Neural crest cell (in vitro differentiated cells): ENCODE measurements around the gene MMP28. TPM values are rescaled to one million over a fixed set of nuclear protein-coding genes. Genes with fewer than 3 reads are reported as not detected.

ENCODE experiments used
- DNase-seq: peaks from one replicate; pipeline ENCODE4 v3.0.0; 2021; ENCODE audit warnings: low read depth, mixed read lengths, low spot score
- H3K27ac Mint-ChIP-seq: one replicate; pipeline ENCODE4 v1.8.0; 2021; ENCODE audit warnings: mild to moderate bottlenecking, mixed read lengths; ENCODE audit not compliant: unreplicated experiment
- H3K27me3 Mint-ChIP-seq: 2 replicates; pipeline ENCODE4 v1.8.0; 2021; ENCODE audit warnings: low read depth, mild to moderate bottlenecking, mixed read lengths
- H3K36me3 Mint-ChIP-seq: 2 replicates; pipeline ENCODE4 v1.8.0; 2021; ENCODE audit warnings: low read depth, mild to moderate bottlenecking, mixed read lengths
- H3K4me1 Mint-ChIP-seq: 2 replicates; pipeline ENCODE4 v1.8.0; 2021; ENCODE audit warnings: mixed read lengths
- H3K4me3 Mint-ChIP-seq: one replicate; pipeline ENCODE4 v1.8.0; 2021; ENCODE audit warnings: mild to moderate bottlenecking, mixed read lengths
- H3K9me3 Mint-ChIP-seq: 2 replicates; pipeline ENCODE4 v1.8.0; 2021; ENCODE audit warnings: mixed read lengths
- total RNA-seq: library from RNA; stranded (reverse); gene quantifications from 2 replicates; pipeline ENCODE4 v1.2.1, GENCODE V29; 2021
- TF ChIP-seq, protein P1 (sequence below): fragments of 200-600 bp; sonication (generic); conservative IDR thresholded peaks from 2 replicates; pipeline ENCODE4 v1.5.0; 2021; ENCODE audit warnings: antibody characterized with exemption, mild to moderate bottlenecking

The MMP28 gene
- total RNA-seq, 1 donor from 2014 or later = 0.68 TPM

DNA sequence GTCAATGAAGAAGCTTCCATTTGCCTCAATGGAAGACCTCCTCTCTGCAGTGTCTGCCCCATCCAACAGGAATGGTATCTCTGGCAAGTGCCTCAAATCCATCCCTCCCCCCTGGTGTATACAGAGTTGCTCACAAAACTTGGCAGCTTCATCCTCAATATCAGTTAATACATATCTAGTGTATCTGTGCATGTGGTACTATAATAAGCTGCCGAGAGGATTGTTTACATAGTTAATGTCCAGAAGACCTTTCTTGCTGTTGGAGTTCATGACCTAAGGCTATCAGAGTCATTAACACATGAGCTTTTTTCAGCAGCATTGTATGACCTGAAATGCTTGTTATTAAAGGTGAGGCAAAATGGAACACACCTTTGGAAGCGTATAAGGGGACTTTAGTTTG lies 78.0 kb downstream of the MMP28 start:
- TF ChIP-seq, protein P1, sequence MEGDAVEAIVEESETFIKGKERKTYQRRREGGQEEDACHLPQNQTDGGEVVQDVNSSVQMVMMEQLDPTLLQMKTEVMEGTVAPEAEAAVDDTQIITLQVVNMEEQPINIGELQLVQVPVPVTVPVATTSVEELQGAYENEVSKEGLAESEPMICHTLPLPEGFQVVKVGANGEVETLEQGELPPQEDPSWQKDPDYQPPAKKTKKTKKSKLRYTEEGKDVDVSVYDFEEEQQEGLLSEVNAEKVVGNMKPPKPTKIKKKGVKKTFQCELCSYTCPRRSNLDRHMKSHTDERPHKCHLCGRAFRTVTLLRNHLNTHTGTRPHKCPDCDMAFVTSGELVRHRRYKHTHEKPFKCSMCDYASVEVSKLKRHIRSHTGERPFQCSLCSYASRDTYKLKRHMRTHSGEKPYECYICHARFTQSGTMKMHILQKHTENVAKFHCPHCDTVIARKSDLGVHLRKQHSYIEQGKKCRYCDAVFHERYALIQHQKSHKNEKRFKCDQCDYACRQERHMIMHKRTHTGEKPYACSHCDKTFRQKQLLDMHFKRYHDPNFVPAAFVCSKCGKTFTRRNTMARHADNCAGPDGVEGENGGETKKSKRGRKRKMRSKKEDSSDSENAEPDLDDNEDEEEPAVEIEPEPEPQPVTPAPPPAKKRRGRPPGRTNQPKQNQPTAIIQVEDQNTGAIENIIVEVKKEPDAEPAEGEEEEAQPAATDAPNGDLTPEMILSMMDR = no peak
- Mint-ChIP-seq H3K36me3 (peaks cover 7% of the 10 kb centered on the region), H3K4me3 (no peak overlapping the region), H3K27me3 (no peaks in the 10 kb centered on the region), H3K4me1 (no peaks in the 10 kb centered on the region), H3K9me3 (no peaks in the 10 kb centered on the region), H3K27ac (no peak overlapping the region)
- no peak for DNase-seq

DNA sequence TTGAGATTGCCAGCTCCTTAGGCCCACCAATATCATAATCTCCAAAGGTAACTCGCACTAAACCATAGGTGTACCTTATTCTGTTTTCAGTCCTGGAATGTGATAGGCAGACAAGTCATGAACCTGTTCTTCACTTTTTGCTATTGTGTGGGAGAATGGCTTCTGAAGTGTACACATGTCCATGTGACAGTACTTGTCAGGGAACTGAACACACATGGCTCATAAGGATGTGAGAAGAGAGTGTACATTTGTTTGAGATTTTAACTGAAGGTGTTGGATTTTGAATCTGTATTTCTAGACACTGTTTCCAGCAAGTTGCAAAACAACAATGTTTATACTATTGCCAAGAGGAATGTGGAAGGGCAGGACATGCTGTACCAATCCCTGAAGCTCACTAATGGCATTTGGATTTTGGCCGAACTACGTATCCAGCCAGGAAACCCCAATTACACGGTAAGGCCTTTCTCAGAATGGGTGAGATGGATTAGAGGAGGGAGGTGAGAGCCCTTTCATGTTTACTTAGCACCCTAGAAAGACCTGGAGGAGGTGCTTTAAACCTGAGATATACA lies 78.5 kb downstream of the MMP28 start:
- Mint-ChIP-seq H3K36me3 (peaks cover 7% of the 10 kb centered on the region), H3K4me3 (no peak overlapping the region), H3K9me3 (no peaks in the 10 kb centered on the region), H3K27me3 (no peaks in the 10 kb centered on the region), H3K27ac (no peak overlapping the region), H3K4me1 (no peaks in the 10 kb centered on the region)
- TF ChIP-seq, protein P1 = no peak
- no peak for DNase-seq

DNA sequence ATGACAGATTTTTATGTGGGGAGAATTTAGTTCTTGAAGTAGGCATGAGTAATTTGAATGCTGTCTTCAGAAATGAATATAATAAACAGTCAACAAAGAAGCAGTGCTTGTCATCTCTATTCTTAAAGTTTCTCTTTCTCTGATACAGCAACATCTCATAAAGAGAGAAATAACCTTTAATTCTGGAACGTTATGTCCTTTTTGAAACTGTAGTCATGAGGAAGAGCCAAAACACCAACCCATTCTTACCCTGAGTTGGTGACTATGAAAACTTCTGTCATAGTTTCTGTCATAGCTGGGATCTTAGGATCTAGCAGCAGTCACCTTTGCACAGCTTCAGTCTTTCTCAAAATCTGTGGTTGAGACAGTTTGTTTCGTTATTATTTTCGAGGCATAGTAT lies 79.3 kb downstream of the MMP28 start:
- Mint-ChIP-seq H3K27me3 (no peaks in the 10 kb centered on the region), H3K4me1 (peaks cover 1% of the 10 kb centered on the region), H3K9me3 (no peaks in the 10 kb centered on the region), H3K36me3 (peaks cover 8% of the 10 kb centered on the region), H3K27ac (no peak overlapping the region), H3K4me3 (no peak overlapping the region)
- TF ChIP-seq, protein P1 = no peak
- no peak for DNase-seq

Other genes with a start within 250 kb of the MMP28 start
- gene SLFN14, start 234.8 kb downstream of the MMP28 start, total RNA-seq = not detected in 2 replicates
- 4.2 and 5.1 TPM in 2 replicates for gene PEX12, start 217.1 kb downstream of the MMP28 start, total RNA-seq
- 216 and 228 TPM in 2 replicates for gene AP2B1, start 208.3 kb downstream of the MMP28 start, total RNA-seq
- gene RASL10B, start 64.0 kb downstream of the MMP28 start, total RNA-seq = 31.7 and 33.8 TPM in 2 replicates
- 0.12 and 0.16 TPM in 2 replicates for gene GAS2L2, start 42.4 kb downstream of the MMP28 start, total RNA-seq
- gene C17orf50, start 34.8 kb downstream of the MMP28 start, total RNA-seq = 0.23 TPM in 1 of 2 replicates, not detected in the other
- gene TAF15, start 13.8 kb upstream of the MMP28 start, total RNA-seq = 300 and 320 TPM in 2 replicates
- gene HEATR9, start 73.2 kb upstream of the MMP28 start, total RNA-seq = not detected in 2 replicates
- not detected in 2 replicates for gene CCL5, start 84.7 kb upstream of the MMP28 start, total RNA-seq
- gene RDM1, start 135.1 kb upstream of the MMP28 start, total RNA-seq = 5.0 and 5.7 TPM in 2 replicates
- not detected in 2 replicates for gene LYZL6, start 148.1 kb upstream of the MMP28 start, total RNA-seq
- not detected in 2 replicates for gene CCL16, start 185.9 kb upstream of the MMP28 start, total RNA-seq
- gene CCL14, start 191.1 kb upstream of the MMP28 start, total RNA-seq = not detected in 2 replicates
- gene CCL15, start 205.9 kb upstream of the MMP28 start, total RNA-seq = not detected in 2 replicates
- not detected in 2 replicates for gene CCL23, start 222.3 kb upstream of the MMP28 start, total RNA-seq